Measurements from ENCODE around the gene BRCA2.

The BRCA2 gene

GRCh38 chr13:32390484-32390883 is 75.2 kb downstream of the BRCA2 start:
- no peak for DNase-seq (ENCODE audit: low read depth)
- no peak for TF ChIP-seq CTCF (IDR thresholded peaks at IDR 0.05; ENCODE audit: control insufficient read depth, insufficient read depth, low read depth, low read length, missing control alignments)
- H3K4me3 ChIP-seq (ENCODE audit: control insufficient read depth, low read depth, low read length): no peak overlapping the region

DNA sequence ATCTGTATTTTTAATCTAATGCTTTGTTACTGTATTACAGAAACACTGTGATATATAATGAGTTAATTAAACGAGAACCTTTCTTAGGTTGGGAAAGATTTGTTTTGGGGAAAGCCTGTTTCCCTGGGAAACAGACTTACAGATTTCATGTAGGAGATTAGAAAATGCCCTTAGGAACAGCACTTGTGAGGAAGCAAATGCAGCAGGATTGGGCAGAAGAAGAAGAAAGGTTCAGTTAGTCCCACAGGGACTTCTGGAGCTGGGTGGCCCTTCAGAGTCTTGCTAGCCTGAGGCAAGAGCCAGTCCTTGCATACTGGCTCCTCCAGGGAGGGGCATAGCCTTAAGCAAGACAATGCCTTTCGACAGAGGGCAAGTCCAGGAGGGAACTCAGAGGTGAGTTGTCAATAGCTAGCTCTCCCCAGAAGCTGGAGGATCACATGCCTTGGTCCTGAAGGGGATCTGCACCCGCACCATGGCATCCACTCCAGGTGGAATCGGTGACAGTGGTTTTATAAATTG is 75.9 kb downstream of the BRCA2 start:
- DNase-seq (ENCODE audit: low read depth): no peak
- H3K4me3 ChIP-seq (ENCODE audit: control insufficient read depth, low read depth, low read length): no peak overlapping the region
- TF ChIP-seq CTCF (IDR thresholded peaks at IDR 0.05; ENCODE audit: control insufficient read depth, insufficient read depth, low read depth, low read length, missing control alignments): no peak

- no peak for DNase-seq (ENCODE audit: low read depth)
- no peak overlapping the region for H3K4me3 ChIP-seq (ENCODE audit: control insufficient read depth, low read depth, low read length)
- TF ChIP-seq CTCF (IDR thresholded peaks at IDR 0.05; ENCODE audit: control insufficient read depth, insufficient read depth, low read depth, low read length, missing control alignments): no peak
These were observed 87.8 kb downstream of the BRCA2 start for GRCh38 chr13:32403108-32403507.

GRCh38 chr13:32407854-32408253 is 92.5 kb downstream of the BRCA2 start:
- no peak overlapping the region for H3K4me3 ChIP-seq (ENCODE audit: control insufficient read depth, low read depth, low read length)
- TF ChIP-seq CTCF (IDR thresholded peaks at IDR 0.05; ENCODE audit: control insufficient read depth, insufficient read depth, low read depth, low read length, missing control alignments): no peak

DNA sequence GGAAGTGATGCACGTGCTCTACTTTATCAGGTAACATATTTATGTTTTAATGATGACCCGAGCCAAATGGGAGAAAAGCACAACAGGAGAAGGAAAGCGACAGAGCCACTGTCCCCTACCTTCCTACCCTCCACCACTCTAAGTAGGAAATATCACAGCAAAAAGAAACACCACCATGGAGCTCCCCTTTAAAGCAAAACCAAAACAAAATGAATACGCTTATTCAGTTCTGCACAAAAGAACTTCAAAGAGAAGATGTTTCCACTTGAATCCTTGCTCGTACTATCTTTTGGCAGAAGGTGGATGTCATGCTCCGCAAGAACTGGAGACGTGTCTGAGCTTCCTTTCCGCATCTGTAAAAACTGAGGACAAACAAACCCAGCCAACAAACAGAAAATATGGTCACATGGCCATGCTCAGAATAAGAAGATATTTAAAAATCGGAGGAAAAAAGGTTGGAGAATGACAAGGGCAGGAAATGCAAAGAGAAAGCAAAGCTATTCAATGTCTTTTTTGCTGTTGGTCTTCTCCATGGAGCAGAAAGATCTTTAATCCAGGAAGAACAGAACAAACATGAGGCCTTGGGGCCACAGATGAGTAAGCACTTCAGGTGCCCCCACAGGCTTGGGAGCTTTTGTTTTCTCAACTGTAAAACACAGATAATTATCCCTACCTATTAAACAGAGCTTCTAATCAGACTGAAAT is 93.1 kb downstream of the BRCA2 start:
- TF ChIP-seq CTCF (IDR thresholded peaks at IDR 0.05; ENCODE audit: control insufficient read depth, insufficient read depth, low read depth, low read length, missing control alignments): no peak
- no peak overlapping the region for H3K4me3 ChIP-seq (ENCODE audit: control insufficient read depth, low read depth, low read length)
- no peak for DNase-seq (ENCODE audit: low read depth)

More at GRCh38 chr13:32407854-32408253, 92.5 kb downstream of the BRCA2 start:
- no peak for DNase-seq (ENCODE audit: low read depth)

GRCh38 chr13:32409001-32409313 is 93.6 kb downstream of the BRCA2 start:
- H3K4me3 ChIP-seq (ENCODE audit: control insufficient read depth, low read depth, low read length): no peak overlapping the region
- DNase-seq (ENCODE audit: low read depth): no peak
- TF ChIP-seq CTCF (IDR thresholded peaks at IDR 0.05; ENCODE audit: control insufficient read depth, insufficient read depth, low read depth, low read length, missing control alignments): no peak
